Measurements from ENCODE around the gene PNMA5.

Gene PNMA5

DNA sequence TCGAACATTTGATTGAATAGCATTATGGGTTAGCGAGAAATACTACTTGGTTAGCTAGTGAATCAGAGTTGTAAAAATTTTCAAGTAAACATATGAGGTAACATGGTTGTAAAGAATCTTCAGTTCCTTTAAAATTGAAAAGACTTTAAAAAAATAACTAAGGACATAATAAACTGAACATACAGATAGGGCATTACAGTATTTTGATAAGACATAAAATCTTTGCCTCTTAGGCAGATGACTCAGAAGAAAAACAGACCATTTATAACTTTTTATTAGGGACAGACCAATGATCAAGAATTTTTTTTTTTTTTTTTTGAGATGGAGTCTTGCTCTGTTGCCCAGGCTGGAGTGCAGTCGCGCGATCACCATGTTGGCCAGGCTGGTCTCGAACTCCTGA is 43.1 kb downstream of the PNMA5 start:
- no peak overlapping the region for H3K4me3 ChIP-seq (ENCODE audit: low read depth, low read length)
- no peak for TF ChIP-seq CTCF (IDR thresholded peaks at IDR 0.05; ENCODE audit: low read depth, low read length)

DNA sequence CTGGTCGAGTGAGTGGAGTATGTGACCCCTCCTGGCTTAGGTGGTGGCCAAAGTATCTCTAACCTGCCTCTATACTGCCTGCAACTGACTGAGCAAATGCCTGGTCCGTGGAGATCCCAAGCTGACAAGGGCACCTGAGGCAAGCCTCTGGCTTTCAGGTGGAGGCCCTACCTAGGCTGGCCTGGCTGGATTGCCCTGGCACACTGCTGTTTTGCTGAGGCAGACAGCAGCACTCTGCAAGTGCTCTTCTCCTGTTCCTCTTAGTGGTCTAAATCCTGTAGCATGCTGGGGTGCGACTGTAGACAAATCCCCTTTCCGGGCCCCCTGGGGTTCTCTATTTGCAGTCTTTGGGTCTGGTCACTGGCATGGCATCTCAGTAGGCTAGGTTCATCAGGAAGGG is 44.8 kb downstream of the PNMA5 start:
- no peak for TF ChIP-seq CTCF (IDR thresholded peaks at IDR 0.05; ENCODE audit: low read depth, low read length)

GRCh38 chrX:152946681-152947080 is 47.2 kb downstream of the PNMA5 start:
- H3K4me3 ChIP-seq (ENCODE audit: low read depth, low read length), result no peak overlapping the region
- TF ChIP-seq CTCF (IDR thresholded peaks at IDR 0.05; ENCODE audit: low read depth, low read length), result no peak

More for the DNA sequence above, 44.8 kb downstream of the PNMA5 start:
- no peak overlapping the region for H3K4me3 ChIP-seq (ENCODE audit: low read depth, low read length)

GRCh38 chrX:152945021-152945979 is 48.6 kb downstream of the PNMA5 start:
- TF ChIP-seq CTCF (IDR thresholded peaks at IDR 0.05; ENCODE audit: low read depth, low read length), result no peak
- H3K4me3 ChIP-seq (ENCODE audit: low read depth, low read length), result no peak overlapping the region

DNA sequence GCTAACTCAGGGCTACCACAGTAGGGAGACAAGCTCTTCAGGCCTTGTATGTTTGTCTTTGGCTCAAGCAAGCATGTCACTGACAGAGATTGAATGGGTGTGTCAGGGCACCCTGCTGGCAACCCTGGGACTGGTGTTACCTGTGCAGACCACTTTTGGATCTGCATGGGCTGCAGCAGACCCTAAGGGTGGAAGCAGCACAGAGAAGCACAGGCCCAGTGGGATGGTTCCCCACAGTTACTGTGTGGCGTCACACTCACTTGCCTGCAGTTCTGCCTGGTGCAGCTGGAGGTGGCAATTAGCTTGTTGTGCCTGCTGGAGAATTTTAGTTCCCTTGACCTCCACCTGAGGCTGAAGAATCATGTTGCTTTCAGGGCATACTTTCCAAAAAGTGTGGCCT is 50.1 kb downstream of the PNMA5 start:
- H3K4me3 ChIP-seq (ENCODE audit: low read depth, low read length), result no peak overlapping the region
- TF ChIP-seq CTCF (IDR thresholded peaks at IDR 0.05; ENCODE audit: low read depth, low read length), result no peak

GRCh38 chrX:152942077-152942442 is 51.9 kb downstream of the PNMA5 start:
- no peak for TF ChIP-seq CTCF (IDR thresholded peaks at IDR 0.05; ENCODE audit: low read depth, low read length)
- peak overlapping the region; percentile 59 for H3K4me3 ChIP-seq (ENCODE audit: low read depth, low read length)

DNA sequence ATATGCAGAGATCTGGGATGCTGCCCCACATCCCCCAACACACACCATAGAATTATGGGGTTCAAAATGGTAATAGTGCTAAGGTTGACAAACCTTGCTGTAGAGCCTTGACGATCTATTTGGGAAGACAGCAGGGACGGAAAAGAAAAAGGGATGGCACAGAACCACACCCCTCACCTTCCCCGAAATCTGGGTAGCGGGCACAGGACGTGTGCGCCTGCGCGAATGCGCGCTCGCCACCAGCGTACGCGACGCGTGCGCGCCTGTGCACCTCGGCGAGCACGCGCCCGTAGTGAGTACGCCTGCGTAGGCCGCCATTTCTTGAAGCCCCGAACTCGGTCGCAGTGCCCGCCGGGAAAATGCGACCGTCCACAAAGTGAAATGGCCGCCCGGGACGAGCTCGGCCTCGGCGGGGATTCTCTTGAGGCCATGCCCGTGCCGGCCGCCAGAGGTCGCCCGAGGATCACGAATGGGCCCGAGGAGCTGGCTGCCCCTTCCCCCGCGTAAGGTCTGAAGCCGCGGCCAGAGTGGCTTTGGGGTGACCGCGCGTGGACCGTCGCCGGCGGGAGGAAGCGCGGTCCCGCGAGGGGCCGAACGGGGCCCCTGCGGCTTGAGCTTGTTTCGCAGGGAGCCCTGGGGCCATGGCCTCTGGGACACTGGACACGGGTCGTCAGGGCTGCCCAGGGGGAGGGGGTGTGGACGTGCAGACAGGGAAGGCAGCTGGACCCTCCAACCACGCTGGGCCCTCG is 52.4 kb downstream of the PNMA5 start:
- peak overlapping the region; percentile 65 for H3K4me3 ChIP-seq (ENCODE audit: low read depth, low read length)
- no peak for TF ChIP-seq CTCF (IDR thresholded peaks at IDR 0.05; ENCODE audit: low read depth, low read length)
